ENCODE measurements around the gene APEH.

APEH gene

DNA sequence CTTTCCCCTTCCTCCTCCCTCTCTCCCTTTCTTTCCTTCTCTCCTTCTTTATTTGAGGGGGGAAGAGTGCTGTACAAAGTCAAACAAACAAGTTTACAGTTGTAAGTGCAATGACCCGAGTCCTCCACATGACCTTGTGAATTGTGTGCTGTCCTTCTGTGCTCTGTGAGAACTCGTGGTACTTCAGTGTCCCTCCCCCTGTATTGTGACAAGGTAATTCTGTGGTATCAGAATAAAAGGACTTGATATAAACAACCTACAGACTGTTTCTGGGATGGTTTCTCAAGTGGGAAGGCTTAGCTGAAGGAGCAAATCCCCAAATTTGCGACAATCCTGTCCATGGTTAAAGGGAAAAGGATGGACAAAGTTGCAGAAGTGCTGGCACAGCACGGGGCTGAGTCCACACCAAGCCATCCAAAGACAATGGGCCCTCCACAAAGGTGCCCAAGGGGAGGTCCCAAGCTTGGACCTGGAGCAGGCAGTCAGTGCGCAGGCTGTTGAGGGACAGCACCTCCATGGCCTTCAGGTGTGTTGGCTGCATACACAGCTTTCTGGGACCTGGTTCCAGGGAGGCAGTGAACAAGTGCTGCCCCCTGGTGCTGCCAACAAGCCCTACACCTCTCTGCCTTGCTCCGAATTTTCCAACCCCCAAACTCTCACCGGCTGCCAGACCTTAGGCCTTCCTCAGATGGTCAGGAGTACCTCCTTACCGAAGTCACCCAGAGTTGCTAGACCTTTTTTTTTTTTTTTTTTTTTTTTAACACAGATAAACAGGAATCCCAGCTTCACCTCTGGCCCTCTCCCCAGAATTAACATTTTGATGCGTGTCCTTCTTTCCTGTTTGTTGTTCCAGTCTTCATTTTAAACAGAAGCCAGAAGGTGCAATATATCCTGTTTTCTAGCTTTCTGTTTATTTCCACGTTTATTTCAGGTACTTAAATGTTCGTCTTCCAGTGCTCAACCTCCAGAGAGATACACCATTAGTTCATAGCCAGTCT lies 2.6 kb upstream of the APEH start:
- TF ChIP-seq, protein P1, sequence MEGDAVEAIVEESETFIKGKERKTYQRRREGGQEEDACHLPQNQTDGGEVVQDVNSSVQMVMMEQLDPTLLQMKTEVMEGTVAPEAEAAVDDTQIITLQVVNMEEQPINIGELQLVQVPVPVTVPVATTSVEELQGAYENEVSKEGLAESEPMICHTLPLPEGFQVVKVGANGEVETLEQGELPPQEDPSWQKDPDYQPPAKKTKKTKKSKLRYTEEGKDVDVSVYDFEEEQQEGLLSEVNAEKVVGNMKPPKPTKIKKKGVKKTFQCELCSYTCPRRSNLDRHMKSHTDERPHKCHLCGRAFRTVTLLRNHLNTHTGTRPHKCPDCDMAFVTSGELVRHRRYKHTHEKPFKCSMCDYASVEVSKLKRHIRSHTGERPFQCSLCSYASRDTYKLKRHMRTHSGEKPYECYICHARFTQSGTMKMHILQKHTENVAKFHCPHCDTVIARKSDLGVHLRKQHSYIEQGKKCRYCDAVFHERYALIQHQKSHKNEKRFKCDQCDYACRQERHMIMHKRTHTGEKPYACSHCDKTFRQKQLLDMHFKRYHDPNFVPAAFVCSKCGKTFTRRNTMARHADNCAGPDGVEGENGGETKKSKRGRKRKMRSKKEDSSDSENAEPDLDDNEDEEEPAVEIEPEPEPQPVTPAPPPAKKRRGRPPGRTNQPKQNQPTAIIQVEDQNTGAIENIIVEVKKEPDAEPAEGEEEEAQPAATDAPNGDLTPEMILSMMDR (IDR thresholded peaks at IDR 0.05; ENCODE audit: insufficient read depth, low read depth, low read length, missing control alignments) = peak; percentile 94
- H3K4me3 ChIP-seq (ENCODE audit: low read depth, low read length) = no peak overlapping the region
- DNase-seq (ENCODE audit: low read depth) = peak; percentile 83

DNA sequence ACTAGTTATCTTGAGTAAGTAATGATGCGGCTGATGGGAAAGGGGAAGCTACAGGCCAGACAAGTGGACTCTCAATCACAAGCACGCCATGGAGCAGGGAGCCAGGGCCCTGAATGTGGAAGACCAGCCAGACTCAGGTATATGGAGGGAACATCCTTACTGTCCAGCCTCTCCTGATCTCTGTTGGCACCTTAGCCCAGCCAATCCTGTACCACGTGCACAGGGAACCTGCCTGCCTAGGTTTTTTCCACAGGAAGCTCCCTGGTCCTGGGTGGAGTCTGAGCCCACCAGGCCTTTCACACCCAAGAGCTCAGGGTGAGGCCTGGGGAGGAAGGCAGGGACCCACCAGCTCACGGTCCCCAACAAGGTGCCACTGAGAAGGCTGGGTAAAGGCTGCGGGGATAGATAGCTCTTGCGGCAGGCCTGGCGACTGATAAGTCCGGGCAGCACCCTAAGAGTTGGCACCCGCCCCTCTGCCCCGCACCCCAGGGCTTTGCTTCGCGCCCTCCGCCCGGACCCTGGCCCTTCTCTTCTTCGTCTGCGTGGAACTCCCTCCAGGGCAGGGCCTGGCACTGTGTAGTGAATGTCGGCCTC lies 933 bp upstream of the APEH start:
- DNase-seq (ENCODE audit: low read depth) = peak; percentile 55
- H3K4me3 ChIP-seq (ENCODE audit: low read depth, low read length) = peak overlapping the region; percentile 76
- TF ChIP-seq, protein P1 (IDR thresholded peaks at IDR 0.05; ENCODE audit: insufficient read depth, low read depth, low read length, missing control alignments) = no peak

DNA sequence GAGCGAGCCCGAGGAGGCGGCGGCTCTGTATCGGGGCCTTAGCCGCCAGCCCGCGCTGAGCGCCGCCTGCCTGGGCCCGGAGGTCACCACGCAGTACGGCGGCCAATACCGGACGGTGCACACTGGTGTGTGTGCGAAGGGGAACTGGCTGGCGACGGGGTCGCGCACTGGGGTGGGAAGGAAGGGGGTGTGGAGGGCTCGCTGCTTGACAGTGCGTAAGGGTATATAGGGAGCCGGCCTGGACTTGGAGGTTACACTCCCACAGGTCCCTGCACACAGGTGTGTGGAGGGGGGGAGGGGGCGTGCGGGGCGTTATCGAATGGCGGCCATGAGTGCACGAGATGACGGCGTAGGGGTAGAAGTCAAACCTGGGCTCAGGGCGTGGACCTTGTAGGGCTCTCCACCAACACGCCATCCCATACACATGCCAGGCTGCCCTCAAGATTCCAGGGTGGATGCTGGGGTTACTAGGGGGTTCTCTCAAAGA lies 389 bp downstream of the APEH start:
- TF ChIP-seq, protein P1 (IDR thresholded peaks at IDR 0.05; ENCODE audit: insufficient read depth, low read depth, low read length, missing control alignments) = no peak
- H3K4me3 ChIP-seq (ENCODE audit: low read depth, low read length) = peak overlapping the region; percentile 76
- DNase-seq (ENCODE audit: low read depth) = no peak

DNA sequence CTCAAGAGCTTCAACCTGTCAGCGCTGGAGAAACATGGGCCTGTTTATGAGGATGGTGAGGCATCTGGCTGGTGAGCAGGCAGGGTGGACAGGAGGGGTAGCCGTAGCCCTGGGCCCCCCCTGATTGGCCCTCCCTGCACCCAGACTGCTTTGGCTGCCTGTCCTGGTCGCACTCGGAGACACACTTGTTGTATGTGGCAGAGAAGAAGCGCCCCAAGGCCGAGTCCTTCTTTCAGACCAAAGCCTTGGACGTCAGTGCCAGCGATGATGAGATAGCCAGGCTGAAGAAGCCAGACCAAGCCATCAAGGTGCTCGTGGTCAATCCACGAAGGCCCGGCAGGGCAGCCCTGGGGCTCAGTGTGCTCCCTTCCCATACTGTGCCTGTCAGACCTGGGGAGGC lies 1.8 kb downstream of the APEH start:
- TF ChIP-seq, protein P1 (IDR thresholded peaks at IDR 0.05; ENCODE audit: insufficient read depth, low read depth, low read length, missing control alignments) = no peak

DNA sequence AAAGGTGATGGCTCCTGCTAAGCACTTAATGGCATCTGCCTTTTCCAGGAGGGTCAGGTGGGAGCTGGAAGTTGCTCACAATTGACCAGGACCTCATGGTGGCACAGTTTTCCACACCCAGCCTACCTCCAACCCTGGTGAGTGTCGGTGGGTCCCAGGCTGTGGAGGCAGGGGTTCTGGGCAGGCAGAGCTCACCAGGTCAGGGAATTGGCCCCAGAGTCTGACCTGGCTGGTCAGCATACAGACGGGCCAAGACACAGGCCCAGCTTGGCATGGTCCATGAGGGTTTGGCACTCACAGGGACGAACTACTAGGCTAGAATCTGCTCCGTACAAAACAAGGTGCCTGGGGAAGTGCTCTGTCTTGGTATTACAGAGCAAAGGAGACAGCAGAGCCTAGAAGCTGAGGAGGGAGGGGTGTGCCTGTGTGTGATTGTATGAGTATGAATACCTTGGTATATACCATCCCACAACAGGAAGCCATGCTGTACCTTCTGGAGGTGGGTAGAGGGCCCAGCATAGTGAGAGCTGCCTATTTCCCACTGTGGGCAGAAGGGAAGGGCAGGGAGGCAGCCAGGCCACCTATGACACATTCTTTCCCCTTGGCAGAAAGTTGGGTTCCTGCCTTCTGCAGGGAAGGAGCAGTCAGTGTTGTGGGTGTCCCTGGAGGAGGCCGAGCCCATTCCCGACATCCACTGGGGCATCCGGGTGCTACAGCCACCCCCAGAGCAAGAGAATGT lies 6.5 kb downstream of the APEH start:
- H3K4me3 ChIP-seq (ENCODE audit: low read depth, low read length) = no peak overlapping the region
- TF ChIP-seq, protein P1 (IDR thresholded peaks at IDR 0.05; ENCODE audit: insufficient read depth, low read depth, low read length, missing control alignments) = no peak
- no peak for DNase-seq (ENCODE audit: low read depth)

More for the DNA sequence above, 1.8 kb downstream of the APEH start:
- no peak for DNase-seq (ENCODE audit: low read depth)
- H3K4me3 ChIP-seq (ENCODE audit: low read depth, low read length) = no peak overlapping the region

DNA sequence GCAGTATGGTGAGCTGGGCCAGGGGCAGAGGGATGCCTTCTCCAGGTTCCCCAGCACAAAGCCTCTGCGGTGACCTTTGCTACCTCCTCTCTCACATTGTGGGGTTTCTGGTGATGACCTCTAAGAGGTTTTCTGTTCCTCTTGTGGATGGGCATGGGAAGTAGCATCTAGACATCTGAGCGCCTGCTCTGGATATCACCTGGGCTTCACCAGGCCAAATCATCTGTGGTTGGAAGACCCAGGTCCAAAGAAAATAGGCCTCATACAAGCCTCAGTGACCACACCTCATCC lies 7.0 kb downstream of the APEH start:
- TF ChIP-seq, protein P1 (IDR thresholded peaks at IDR 0.05; ENCODE audit: insufficient read depth, low read depth, low read length, missing control alignments) = no peak
- no peak for DNase-seq (ENCODE audit: low read depth)
- no peak overlapping the region for H3K4me3 ChIP-seq (ENCODE audit: low read depth, low read length)
